ENCODE measurements around the gene RPS2.

Gene RPS2

DNA sequence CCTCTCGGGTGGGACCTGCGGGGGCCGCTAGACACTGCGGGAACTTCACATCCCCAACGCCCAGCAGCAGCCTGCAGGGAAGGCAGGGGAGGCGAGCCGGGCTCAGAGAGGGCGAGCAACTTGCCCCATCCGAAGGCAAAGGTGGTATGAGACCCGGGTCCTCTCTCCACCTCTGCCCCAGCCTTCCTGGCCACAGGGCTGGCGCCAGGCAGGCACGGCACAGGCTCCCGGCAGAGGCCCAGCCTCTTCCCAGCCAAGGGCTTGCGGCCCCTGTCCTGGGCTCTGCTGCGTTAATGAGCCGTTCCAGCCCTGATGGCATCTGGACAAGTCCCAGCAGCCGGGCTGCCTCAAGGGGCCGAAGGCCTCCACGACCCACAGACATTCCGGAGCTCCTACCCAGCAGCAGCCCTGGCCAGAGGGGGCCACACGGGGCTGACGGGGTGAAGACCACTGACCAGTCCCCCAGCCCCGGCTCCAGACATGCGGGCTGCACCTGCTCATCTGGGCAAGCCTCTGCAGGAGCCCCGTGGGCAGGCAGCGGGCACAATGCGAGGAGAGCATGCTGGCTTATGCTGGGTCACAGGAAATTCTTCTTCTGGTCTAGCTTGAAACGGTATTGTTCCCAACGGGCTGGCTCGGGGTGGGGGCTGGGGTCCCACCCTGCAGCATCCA, 45.2 kb downstream of the RPS2 start:
- no peak overlapping the region for H3K4me3 ChIP-seq (ENCODE audit: low read depth, low read length)
- DNase-seq (ENCODE audit: low read depth), result no peak
- TF ChIP-seq, protein P1, sequence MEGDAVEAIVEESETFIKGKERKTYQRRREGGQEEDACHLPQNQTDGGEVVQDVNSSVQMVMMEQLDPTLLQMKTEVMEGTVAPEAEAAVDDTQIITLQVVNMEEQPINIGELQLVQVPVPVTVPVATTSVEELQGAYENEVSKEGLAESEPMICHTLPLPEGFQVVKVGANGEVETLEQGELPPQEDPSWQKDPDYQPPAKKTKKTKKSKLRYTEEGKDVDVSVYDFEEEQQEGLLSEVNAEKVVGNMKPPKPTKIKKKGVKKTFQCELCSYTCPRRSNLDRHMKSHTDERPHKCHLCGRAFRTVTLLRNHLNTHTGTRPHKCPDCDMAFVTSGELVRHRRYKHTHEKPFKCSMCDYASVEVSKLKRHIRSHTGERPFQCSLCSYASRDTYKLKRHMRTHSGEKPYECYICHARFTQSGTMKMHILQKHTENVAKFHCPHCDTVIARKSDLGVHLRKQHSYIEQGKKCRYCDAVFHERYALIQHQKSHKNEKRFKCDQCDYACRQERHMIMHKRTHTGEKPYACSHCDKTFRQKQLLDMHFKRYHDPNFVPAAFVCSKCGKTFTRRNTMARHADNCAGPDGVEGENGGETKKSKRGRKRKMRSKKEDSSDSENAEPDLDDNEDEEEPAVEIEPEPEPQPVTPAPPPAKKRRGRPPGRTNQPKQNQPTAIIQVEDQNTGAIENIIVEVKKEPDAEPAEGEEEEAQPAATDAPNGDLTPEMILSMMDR (IDR thresholded peaks at IDR 0.05; ENCODE audit: insufficient read depth, low read depth, low read length, missing control alignments), result no peak

DNA sequence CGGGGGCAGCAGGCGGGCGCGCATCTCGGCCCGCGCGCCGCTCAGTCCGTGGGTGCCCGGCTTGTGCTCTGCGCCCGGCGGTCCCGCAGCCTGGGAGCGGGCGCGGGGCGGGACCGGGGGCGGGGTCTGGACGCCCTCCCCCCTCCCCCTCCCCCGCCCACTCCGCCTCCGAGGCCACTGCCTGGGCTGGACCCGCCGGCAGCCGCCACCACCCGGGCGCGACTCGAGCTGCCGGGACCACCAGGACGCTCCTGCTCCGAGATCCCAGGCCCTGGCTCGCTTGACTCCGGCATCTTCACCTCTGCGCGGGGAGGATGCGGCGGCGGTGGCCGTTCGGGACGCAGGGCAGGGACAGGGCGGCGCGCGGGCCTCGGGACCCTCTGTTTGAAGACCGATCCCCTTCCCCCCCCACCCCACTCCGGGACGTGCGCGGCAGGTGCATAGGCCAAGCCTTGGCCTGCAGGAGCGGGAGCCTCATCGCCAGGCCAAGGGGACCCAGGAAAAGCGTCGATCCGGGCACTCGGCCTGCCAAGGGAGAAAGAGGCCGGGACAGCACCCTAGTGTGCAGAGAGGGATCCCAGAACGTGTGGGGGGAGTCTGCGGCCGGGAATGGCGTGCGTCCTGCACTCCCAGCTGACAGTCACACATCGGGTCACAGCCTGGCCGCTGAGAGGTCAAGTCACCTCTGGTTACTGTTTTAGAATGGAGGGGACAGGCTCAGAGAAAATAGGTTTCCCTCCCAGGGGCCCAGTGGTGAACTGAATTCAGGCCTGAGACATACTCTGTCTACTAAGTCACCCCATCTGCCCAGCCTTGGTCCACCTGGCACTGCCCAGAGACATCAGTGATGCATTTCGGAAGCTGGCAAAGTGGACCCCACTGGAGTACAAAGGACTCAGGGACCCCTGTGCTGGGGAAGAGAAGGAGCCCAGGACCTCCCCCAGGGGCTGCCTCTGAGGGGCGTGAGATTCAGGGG, 46.0 kb downstream of the RPS2 start, which contains the start of gene HS3ST6:
HS3ST6 (minus strand) TSS at position 65 of the 976 bp plus-strand sequence. CDS start 92 bp downstream, outside the sequence.
- no peak for DNase-seq (ENCODE audit: low read depth)
- TF ChIP-seq, protein P1 (IDR thresholded peaks at IDR 0.05; ENCODE audit: insufficient read depth, low read depth, low read length, missing control alignments), result no peak
- no peak within 1 kb of the TSS for H3K4me3 ChIP-seq (ENCODE audit: low read depth, low read length)

DNA sequence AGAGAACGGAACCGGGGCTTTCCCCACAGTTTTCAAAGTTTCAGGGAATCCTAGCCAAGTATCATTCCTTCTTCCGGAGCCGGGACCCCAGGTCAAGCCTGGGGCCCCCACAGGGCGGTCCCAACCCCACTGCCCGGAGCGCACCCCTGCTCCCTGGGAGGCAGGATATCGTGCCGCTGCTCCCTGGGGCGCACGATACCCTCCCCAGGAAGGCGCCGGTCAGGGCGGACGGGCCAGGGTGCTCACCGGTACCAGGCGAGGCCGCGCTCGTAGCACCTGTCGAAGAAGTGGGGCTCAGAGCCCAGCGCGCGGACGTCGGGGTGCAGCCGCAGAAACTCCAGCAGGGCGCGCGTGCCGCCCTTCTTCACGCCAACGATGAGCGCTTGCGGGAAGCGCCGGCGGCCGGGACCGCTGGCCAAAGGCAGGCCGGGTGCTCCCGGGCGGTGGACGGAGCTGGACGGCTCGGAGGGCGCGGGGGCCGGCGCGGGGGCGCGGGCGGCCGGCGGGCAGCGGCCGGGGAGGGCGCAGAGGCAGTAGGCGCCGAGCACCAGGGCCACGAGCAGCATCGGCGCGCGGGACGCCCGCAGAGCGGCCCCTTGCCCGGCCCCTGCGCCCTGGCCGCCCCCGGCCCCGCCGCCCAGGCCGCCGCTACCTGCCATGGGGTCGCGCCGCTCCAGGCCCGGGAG, 46.8 kb downstream of the RPS2 start:
- no peak for DNase-seq (ENCODE audit: low read depth)
- TF ChIP-seq, protein P1 (IDR thresholded peaks at IDR 0.05; ENCODE audit: insufficient read depth, low read depth, low read length, missing control alignments), result no peak
- no peak overlapping the region for H3K4me3 ChIP-seq (ENCODE audit: low read depth, low read length)

DNA sequence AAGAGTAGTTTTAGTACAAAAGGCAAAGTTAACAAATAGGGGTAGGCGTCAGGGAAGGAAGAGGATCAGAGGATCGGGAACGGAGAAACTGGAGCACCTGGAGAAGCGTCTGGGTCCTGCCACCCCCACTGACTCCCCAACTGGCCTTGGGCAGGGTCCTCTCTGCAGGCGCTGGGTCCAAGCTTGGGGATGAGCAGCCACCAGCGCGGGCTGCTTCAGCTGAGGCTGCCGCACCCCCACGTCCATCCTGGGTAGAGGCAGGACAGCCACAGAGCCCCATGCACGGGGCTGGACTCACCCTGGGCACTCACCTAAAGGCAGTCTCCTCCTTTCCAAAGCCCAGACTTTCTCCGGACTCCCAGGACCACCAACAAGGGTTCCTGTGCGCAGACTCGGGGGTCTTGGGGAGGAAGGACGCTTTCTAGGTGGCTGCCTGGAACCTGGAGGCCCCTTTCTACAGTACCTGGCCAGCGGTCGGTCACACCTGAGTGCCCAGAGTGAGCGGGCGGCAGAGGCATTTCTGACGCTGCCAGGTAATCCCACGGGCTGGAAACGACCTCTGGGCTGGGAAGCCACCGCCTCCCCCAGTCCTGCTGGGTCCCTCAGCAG, 47.5 kb downstream of the RPS2 start:
- no peak for DNase-seq (ENCODE audit: low read depth)
- H3K4me3 ChIP-seq (ENCODE audit: low read depth, low read length), result no peak overlapping the region
- TF ChIP-seq, protein P1 (IDR thresholded peaks at IDR 0.05; ENCODE audit: insufficient read depth, low read depth, low read length, missing control alignments), result no peak

DNA sequence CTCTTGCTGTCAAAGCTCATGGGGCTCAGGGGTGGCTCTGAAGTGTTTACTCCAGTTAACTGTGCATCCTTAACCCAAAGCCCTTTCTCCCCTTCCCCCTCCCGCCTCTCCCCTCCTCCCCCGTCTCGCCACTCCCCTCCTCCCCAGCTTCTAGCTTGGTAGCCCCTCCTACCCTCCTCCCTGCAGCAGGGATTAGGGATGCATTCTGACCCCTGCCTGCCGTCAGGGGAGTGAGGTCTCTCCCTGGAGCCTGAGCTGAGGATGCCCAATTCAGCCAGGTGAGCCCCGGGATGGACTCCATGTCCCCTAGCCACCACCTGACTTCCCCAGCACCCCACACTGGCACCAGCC, 48.0 kb downstream of the RPS2 start:
- TF ChIP-seq, protein P1 (IDR thresholded peaks at IDR 0.05; ENCODE audit: insufficient read depth, low read depth, low read length, missing control alignments), result no peak
- no peak overlapping the region for H3K4me3 ChIP-seq (ENCODE audit: low read depth, low read length)
- no peak for DNase-seq (ENCODE audit: low read depth)

All from GM12865 (cell line).